ENCODE measurements around the gene SCAMP3.

The SCAMP3 gene

GRCh38 chr1:155285063-155285462 is 22.9 kb upstream of the SCAMP3 start:
- no peak for DNase-seq

- DNase-seq: no peak
These were observed 22.3 kb upstream of the SCAMP3 start for GRCh38 chr1:155284476-155284875.

GRCh38 chr1:155282488-155283091 is 20.4 kb upstream of the SCAMP3 start:
- DNase-seq: no peak

GRCh38 chr1:155279268-155279667 is 17.1 kb upstream of the SCAMP3 start:
- no peak for DNase-seq

GRCh38 chr1:155278689-155279160 is 16.6 kb upstream of the SCAMP3 start:
- DNase-seq: no peak

- DNase-seq: peak; percentile 9
These were observed 15.9 kb upstream of the SCAMP3 start for GRCh38 chr1:155277902-155278688.

GRCh38 chr1:155277070-155277901 is 15.1 kb upstream of the SCAMP3 start, which contains the start of gene HCN3:
HCN3 (plus strand) TSS chr1:155277463; CDS start chr1:155277591, 128 bp downstream.
- peak; percentile 99 for DNase-seq

- DNase-seq: peak; percentile 97
These were observed 11.4 kb upstream of the SCAMP3 start, which contains the start of gene CLK2 for GRCh38 chr1:155273343-155274245. CLK2 (minus strand) TSS chr1:155273504; CDS start chr1:155270977, 2,527 bp downstream.

GRCh38 chr1:155272466-155273342 is 10.5 kb upstream of the SCAMP3 start:
- peak; percentile 80 for DNase-seq

GRCh38 chr1:155269381-155269780 is 7.2 kb upstream of the SCAMP3 start:
- no peak for DNase-seq

- no peak for DNase-seq
These were observed 6.5 kb upstream of the SCAMP3 start for GRCh38 chr1:155268630-155269029.

GRCh38 chr1:155267373-155267772 is 5.2 kb upstream of the SCAMP3 start:
- no peak for DNase-seq

- DNase-seq: no peak
These were observed 4.4 kb upstream of the SCAMP3 start for GRCh38 chr1:155266553-155266952.

- no peak for DNase-seq
These were observed 907 bp upstream of the SCAMP3 start for GRCh38 chr1:155263067-155263466.

GRCh38 chr1:155261493-155261851 is 688 bp downstream of the SCAMP3 start:
- DNase-seq: no peak

GRCh38 chr1:155260276-155260675 is 1.9 kb downstream of the SCAMP3 start:
- DNase-seq: no peak

- no peak for DNase-seq
These were observed 5.9 kb downstream of the SCAMP3 start for GRCh38 chr1:155256058-155256852.

- peak; percentile 76 for DNase-seq
These were observed 6.7 kb downstream of the SCAMP3 start, which contains the start of gene ENTREP3 for GRCh38 chr1:155255243-155256007. ENTREP3 (minus strand) TSS chr1:155255483; CDS start chr1:155254877, 606 bp downstream.

GRCh38 chr1:155254714-155255242 is 7.4 kb downstream of the SCAMP3 start:
- no peak for DNase-seq
